HepG2 (cell line): ENCODE measurements around the gene EVC.

Experiments used
- CC2D1A ChIP-seq: sonication (generic); formaldehyde crosslinking; IDR thresholded peaks from 2 replicates; pipeline ENCODE4 v1.8.1; 2023; ENCODE audit warnings: mild to moderate bottlenecking, missing genetic modification reagents
- CHD2 ChIP-seq: IDR thresholded peaks from 2 replicates; pipeline ENCODE4 v1.6.1; 2011; ENCODE audit warnings: low read depth, low read length, improper control_type of control experiment
- ELF1 ChIP-seq: sonication (generic); formaldehyde crosslinking; IDR thresholded peaks from 2 replicates; pipeline ENCODE4 v1.4.0; 2020; ENCODE audit warnings: missing genetic modification reagents
- HOXA5 ChIP-seq: sonication (generic); formaldehyde crosslinking; IDR thresholded peaks from 2 replicates; pipeline ENCODE4 v1.4.0; 2020; ENCODE audit warnings: missing genetic modification reagents
- POLR2AphosphoS5 ChIP-seq: IDR thresholded peaks from 2 replicates; pipeline ENCODE4 v1.6.1; 2012; ENCODE audit warnings: low read depth, low read length
- RAD21 ChIP-seq: fragments of 450-650 bp; formaldehyde crosslinking; IDR thresholded peaks from 2 replicates; pipeline ENCODE4 v1.5.0; 2020; ENCODE audit warnings: mild to moderate bottlenecking
- ZNF263 ChIP-seq: sonication (generic); formaldehyde crosslinking; IDR thresholded peaks from 2 replicates; pipeline ENCODE4 v1.4.0; 2020; ENCODE audit warnings: missing genetic modification reagents
- ZNF335 ChIP-seq: sonication (generic); formaldehyde crosslinking; IDR thresholded peaks from 2 replicates; pipeline ENCODE4 v1.4.0; 2020; ENCODE audit warnings: missing genetic modification reagents
- TF ChIP-seq, protein P1 (sequence below): sonication (generic); formaldehyde crosslinking; IDR thresholded peaks from 2 replicates; pipeline ENCODE4 v1.4.0; 2020; ENCODE audit warnings: missing genetic modification reagents

GRCh38 chr4:5774416-5775036 is 63.5 kb downstream of the EVC start:
- TF ChIP-seq CHD2 (no peak), CC2D1A (no peak), POLR2AphosphoS5 (no peak), ZNF335 (CRISPR knock-in tag) (no peak), HOXA5 (CRISPR knock-in tag) (no peak), ELF1 (CRISPR knock-in tag) (no peak), RAD21 (CRISPR knock-in tag) (no peak), ZNF263 (CRISPR knock-in tag) (no peak)
- TF ChIP-seq, protein P1, sequence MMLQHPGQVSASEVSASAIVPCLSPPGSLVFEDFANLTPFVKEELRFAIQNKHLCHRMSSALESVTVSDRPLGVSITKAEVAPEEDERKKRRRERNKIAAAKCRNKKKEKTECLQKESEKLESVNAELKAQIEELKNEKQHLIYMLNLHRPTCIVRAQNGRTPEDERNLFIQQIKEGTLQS (CRISPR knock-in tag), result no peak
